Fibroblast of mammary gland (primary cell): Measurements from ENCODE around the gene WNT4.

Source experiments
- DNase-seq: peaks from one replicate; pipeline ENCODE4 v3.0.0-alpha.2; 2010; ENCODE audit warnings: low read depth
- H3K4me3 ChIP-seq: 2 replicates; pipeline ENCODE4 v1.5.1; 2011; ENCODE audit warnings: low read depth, mild to moderate bottlenecking, low read length, moderate library complexity; ENCODE audit not compliant: control insufficient read depth
- TF ChIP-seq, protein P1 (sequence below): conservative IDR thresholded peaks from 2 replicates; pipeline ENCODE4 v1.5.1; 2011; ENCODE audit warnings: low read depth, low read length, inconsistent platforms; ENCODE audit not compliant: control insufficient read depth, insufficient read depth

WNT4 gene

DNA sequence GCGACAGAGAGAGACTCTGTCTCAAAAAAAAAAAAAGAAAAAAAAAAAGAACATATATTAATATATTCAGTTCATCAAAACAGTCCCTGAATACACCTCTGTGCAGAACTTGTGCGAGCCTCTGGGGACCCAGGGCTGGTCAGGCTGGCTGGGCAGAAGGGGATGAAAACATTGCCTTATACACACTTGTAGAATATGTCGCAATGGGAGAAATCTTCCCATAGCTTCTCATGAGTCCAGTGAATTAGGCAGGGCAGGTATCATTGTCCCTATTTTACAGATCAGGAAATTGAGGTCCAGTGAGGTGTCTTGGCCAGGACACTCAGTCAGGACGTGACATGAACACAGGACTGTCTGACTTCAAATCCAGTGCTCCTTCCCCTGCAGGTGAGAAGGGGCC, 12.6 kb upstream of the WNT4 start:
- DNase-seq, result no peak
- H3K4me3 ChIP-seq, result no peak overlapping the region
- TF ChIP-seq, protein P1, sequence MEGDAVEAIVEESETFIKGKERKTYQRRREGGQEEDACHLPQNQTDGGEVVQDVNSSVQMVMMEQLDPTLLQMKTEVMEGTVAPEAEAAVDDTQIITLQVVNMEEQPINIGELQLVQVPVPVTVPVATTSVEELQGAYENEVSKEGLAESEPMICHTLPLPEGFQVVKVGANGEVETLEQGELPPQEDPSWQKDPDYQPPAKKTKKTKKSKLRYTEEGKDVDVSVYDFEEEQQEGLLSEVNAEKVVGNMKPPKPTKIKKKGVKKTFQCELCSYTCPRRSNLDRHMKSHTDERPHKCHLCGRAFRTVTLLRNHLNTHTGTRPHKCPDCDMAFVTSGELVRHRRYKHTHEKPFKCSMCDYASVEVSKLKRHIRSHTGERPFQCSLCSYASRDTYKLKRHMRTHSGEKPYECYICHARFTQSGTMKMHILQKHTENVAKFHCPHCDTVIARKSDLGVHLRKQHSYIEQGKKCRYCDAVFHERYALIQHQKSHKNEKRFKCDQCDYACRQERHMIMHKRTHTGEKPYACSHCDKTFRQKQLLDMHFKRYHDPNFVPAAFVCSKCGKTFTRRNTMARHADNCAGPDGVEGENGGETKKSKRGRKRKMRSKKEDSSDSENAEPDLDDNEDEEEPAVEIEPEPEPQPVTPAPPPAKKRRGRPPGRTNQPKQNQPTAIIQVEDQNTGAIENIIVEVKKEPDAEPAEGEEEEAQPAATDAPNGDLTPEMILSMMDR, result no peak

- TF ChIP-seq, protein P1, result no peak
- DNase-seq, result no peak
- no peak overlapping the region for H3K4me3 ChIP-seq
These were observed 11.7 kb upstream of the WNT4 start for GRCh38 chr1:22154626-22155025.

- TF ChIP-seq, protein P1, result no peak
- no peak for DNase-seq
These were observed 11.0 kb upstream of the WNT4 start for GRCh38 chr1:22153660-22154437.

DNA sequence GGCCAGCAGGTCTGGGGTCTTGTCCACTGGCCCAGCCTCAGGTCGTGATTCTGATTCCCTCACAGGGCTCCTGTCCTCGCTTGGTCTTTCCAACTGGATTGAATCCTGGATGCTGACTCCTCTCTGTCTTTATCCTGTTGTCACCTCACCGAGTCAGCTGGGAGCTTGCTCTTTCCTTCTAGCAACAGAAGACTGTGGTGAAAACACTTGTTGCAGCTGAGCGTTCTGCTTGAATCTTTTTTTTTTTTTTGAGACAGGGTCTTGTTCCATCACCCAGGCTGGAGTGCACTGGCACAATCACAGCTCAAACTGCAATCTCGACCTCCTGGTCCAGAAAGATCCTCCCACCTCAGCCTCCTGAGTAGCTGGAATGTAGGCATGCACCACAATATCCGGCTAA, 8.0 kb upstream of the WNT4 start:
- no peak overlapping the region for H3K4me3 ChIP-seq
- DNase-seq, result no peak
- TF ChIP-seq, protein P1, result no peak

More at GRCh38 chr1:22153660-22154437, 11.0 kb upstream of the WNT4 start:
- no peak overlapping the region for H3K4me3 ChIP-seq

DNA sequence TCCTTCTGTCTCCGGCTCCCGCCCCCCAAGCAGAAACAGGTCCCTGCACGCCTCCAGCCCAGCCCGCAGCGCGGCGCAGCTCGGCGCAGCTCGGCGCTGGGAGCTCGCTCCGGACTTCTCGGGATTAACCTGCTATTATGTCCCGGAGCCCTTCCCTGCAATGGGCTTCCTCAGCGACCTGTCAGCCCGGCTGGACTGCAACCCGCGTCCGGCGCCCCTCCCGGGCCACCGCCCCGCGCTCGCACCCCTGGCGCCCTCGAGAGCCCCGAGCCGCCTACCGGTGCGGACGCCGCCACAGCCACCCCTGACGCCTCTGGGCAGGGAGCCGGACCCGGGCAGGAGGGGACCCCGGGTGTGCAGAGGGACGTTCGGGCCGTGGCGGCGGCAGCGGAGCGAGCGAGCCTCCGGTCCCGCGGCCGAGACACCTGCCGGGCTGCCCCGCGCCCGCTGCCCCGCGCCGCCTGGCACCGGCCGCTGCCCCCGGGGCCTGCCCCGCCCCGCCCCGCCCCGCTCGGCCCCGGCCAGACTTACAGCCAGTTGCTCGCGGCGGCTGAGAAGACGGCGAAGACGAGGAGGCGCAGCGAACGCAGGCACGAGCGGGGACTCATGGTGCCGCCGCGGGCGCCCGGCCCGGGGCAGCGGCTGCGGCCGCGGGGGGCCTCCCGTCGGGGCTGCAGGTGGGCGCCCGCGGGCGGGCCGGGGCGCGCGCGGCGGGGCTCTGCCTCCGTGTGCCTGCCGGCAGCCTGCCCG, 407 bp downstream of the WNT4 start:
- TF ChIP-seq, protein P1, result no peak
- no peak overlapping the region for H3K4me3 ChIP-seq
- no peak for DNase-seq

DNA sequence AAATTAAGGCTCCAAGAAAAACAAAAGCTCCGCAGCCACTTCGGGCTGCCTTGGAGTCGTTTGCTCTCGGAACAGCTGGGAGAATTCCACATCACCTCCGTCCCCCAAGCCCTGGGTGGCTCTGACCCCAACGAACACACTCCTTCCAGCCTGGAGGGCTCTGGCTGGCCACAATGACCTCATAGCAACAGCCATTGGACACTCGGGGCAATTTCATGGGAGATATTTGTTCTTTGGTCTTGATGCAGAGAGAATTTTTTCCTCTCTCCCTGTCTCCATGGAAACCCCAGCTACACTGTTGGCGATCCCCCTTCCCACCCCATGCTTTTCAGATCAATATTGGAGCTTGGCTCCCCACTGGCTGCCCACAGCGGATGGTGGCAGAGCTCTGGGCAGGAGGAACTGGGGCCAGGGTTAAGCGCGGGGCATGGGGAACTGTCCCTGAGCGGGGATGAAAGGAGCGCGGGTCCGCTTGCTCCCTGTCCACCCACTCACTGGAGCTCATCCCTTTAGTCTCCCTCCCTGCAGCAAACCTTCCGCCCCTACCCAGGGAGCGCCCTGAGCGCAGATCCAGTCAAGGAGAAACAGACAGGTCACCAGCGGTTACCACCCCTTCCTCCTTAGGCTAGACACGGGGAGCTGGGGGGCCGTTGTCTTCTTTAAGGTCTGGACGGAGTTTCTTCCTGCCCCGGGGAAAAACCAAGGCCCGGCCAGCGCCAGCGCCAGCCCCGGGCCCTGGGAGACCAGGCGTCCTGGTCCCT, 1.2 kb downstream of the WNT4 start:
- no peak overlapping the region for H3K4me3 ChIP-seq
- DNase-seq, result no peak
- TF ChIP-seq, protein P1, result no peak
